ENCODE results near the gene SPDYC. TPM values are rescaled to one million over a fixed set of nuclear protein-coding genes. Genes with fewer than 3 reads are reported as not detected.

Gene SPDYC
- total and polyA plus RNA-seq, 2 donors from 2014 or later = 0.43 TPM; not detected in 1

- no peaks in the 10 kb centered on the region for H3K9me3 ChIP-seq (ENCODE audit: control insufficient read depth in 2 of 3, insufficient read depth in 1 of 3, low read length in 3 of 3)
- TF ChIP-seq CTCF (IDR thresholded peaks at IDR 0.05; ENCODE audit: borderline replicate concordance, extremely low read depth, insufficient read depth) = no peak
- DNase-seq (peak; percentile 98 to 99 (median 99)), FAIRE-seq (peak; percentile 67)
- peaks cover 2 to 43% (median 23%) of the 10 kb centered on the region in 3 donors for H3K36me3 ChIP-seq (ENCODE audit: control insufficient read depth in 2 of 3, insufficient read depth in 3 of 3, low read length in 3 of 3)
- no peaks in the 10 kb centered on the region for H3K27me3 ChIP-seq (ENCODE audit: control insufficient read depth, insufficient read depth, low read length)
- peak within 1 kb of the TSS; percentile 97 to 99 (median 99) for H3K9ac ChIP-seq (ENCODE audit: low read length in 3 of 3)
- H3K27ac ChIP-seq (ENCODE audit: low read depth in 2 of 2, low read length in 2 of 2) = peak within 1 kb of the TSS; percentile 90 to 96
- intact Hi-C loops (cut with DNase I) = no loop called here
- peak within 1 kb of the TSS; percentile 93 to 99 (median 98) for H3K4me3 ChIP-seq (ENCODE audit: low read length in 3 of 3)
- peaks cover 2 to 13% (median 11%) of the 10 kb centered on the region in 3 donors for H3K4me1 ChIP-seq (ENCODE audit: control insufficient read depth in 2 of 3, insufficient read depth in 2 of 3, low read depth in 1 of 3, low read length in 3 of 3)
Observed at GRCh38 chr11:65121865-65122696, 48.0 kb upstream of the SPDYC start, which contains the start of the genes FAU and MRPL49. FAU (minus strand) TSS chr11:65122134; CDS start chr11:65121813, 321 bp downstream. MRPL49 (plus strand) TSS chr11:65122321; CDS start chr11:65122347, 26 bp downstream.

- Histone ChIP-seq H3K9ac (ENCODE audit: low read length in 3 of 3) (no peak overlapping the region), H3K9me3 (ENCODE audit: control insufficient read depth in 2 of 3, insufficient read depth in 1 of 3, low read length in 3 of 3) (no peaks in the 10 kb centered on the region), H3K4me1 (ENCODE audit: control insufficient read depth in 2 of 3, insufficient read depth in 2 of 3, low read depth in 1 of 3, low read length in 3 of 3) (peaks cover 2 to 13% (median 11%) of the 10 kb centered on the region in 3 donors), H3K36me3 (ENCODE audit: control insufficient read depth in 2 of 3, insufficient read depth in 3 of 3, low read length in 3 of 3) (peaks cover 7 to 62% (median 28%) of the 10 kb centered on the region in 3 donors), H3K27ac (ENCODE audit: low read depth in 2 of 2, low read length in 2 of 2) (no peak overlapping the region), H3K27me3 (ENCODE audit: control insufficient read depth, insufficient read depth, low read length) (no peaks in the 10 kb centered on the region), H3K4me3 (ENCODE audit: low read length in 3 of 3) (no peak overlapping the region)
- TF ChIP-seq CTCF (IDR thresholded peaks at IDR 0.05; ENCODE audit: borderline replicate concordance, extremely low read depth, insufficient read depth) = no peak
- intact Hi-C loops (cut with DNase I) = no loop called here
- DNase-seq = peak in 2 of 5 donors; percentile 5 to 12
- FAIRE-seq = no peak
Observed at GRCh38 chr11:65124480-65125196, 45.4 kb upstream of the SPDYC start.

GRCh38 chr11:65125197-65126056 lies 44.6 kb upstream of the SPDYC start:
- DNase-seq (peak in 1 of 5 donors; percentile 4), FAIRE-seq (no peak)
- Histone ChIP-seq H3K36me3 (ENCODE audit: control insufficient read depth in 2 of 3, insufficient read depth in 3 of 3, low read length in 3 of 3) (peaks cover 7 to 63% (median 25%) of the 10 kb centered on the region in 3 donors), H3K4me3 (ENCODE audit: low read length in 3 of 3) (no peak overlapping the region), H3K9me3 (ENCODE audit: control insufficient read depth in 2 of 3, insufficient read depth in 1 of 3, low read length in 3 of 3) (no peaks in the 10 kb centered on the region), H3K27me3 (ENCODE audit: control insufficient read depth, insufficient read depth, low read length) (no peaks in the 10 kb centered on the region), H3K4me1 (ENCODE audit: control insufficient read depth in 2 of 3, insufficient read depth in 2 of 3, low read depth in 1 of 3, low read length in 3 of 3) (peaks cover 2 to 13% (median 11%) of the 10 kb centered on the region in 3 donors), H3K27ac (ENCODE audit: low read depth in 2 of 2, low read length in 2 of 2) (no peak overlapping the region), H3K9ac (ENCODE audit: low read length in 3 of 3) (no peak overlapping the region)
- intact Hi-C loops (cut with DNase I) = no loop called here
- no peak for TF ChIP-seq CTCF (IDR thresholded peaks at IDR 0.05; ENCODE audit: borderline replicate concordance, extremely low read depth, insufficient read depth)

Measured in kidney (tissue), 14 donors.